Neuronal stem cell (in vitro differentiated cells): ENCODE measurements around the gene BBIP1.
A peak's percentile ranks its signal among the peaks of the same experiment; 100 is the strongest.

ENCODE experiments used
- DNase-seq: peaks from one replicate; pipeline ENCODE4 v3.0.0-alpha.2; 2013; ENCODE audit warnings: low spot score
- H2AFZ ChIP-seq: one replicate; pipeline ENCODE4 v1.6.1; 2013; ENCODE audit warnings: mild to moderate bottlenecking, low read length, inconsistent platforms
- H2AK5ac ChIP-seq: 2 replicates; pipeline ENCODE4 v1.6.1; 2013; ENCODE audit warnings: low read depth, mild to moderate bottlenecking, inconsistent platforms, low read length, moderate library complexity, mixed read lengths
- H2BK120ac ChIP-seq: 2 replicates; pipeline ENCODE4 v1.6.1; 2013; ENCODE audit warnings: low read depth, mild to moderate bottlenecking, inconsistent platforms, low read length, moderate library complexity, mixed read lengths
- H2BK12ac ChIP-seq: one replicate; pipeline ENCODE4 v1.6.1; 2013; ENCODE audit warnings: low read length, inconsistent platforms
- H2BK15ac ChIP-seq: 2 replicates; pipeline ENCODE4 v1.6.1; 2013; ENCODE audit warnings: mild to moderate bottlenecking, low read length, inconsistent platforms, mixed read lengths
- H2BK5ac ChIP-seq: one replicate; pipeline ENCODE4 v1.6.1; 2013; ENCODE audit warnings: inconsistent platforms, mild to moderate bottlenecking, low read length, moderate library complexity
- H3K14ac ChIP-seq: one replicate; pipeline ENCODE4 v1.6.1; 2013; ENCODE audit warnings: low read length, inconsistent platforms
- H3K18ac ChIP-seq: 2 replicates; pipeline ENCODE4 v1.6.1; 2013; ENCODE audit warnings: low read length, inconsistent platforms
- H3K23ac ChIP-seq: 2 replicates; pipeline ENCODE4 v1.6.1; 2013; ENCODE audit warnings: low read depth, mild to moderate bottlenecking, mixed read lengths, low read length, inconsistent platforms; ENCODE audit not compliant: poor library complexity
- H3K27ac ChIP-seq: replicated peaks from 3 replicates; pipeline ENCODE4 v1.5.1; 2013; ENCODE audit warnings: low read length, inconsistent platforms
- H3K27me3 ChIP-seq, 3 experiments: 2 replicates each; pipeline ENCODE4 v1.6.1; 2013; ENCODE audit warnings: low read length in 3 of 3, mild to moderate bottlenecking in 2 of 3, inconsistent platforms in 1 of 3, low read depth in 1 of 3, mixed read lengths in 1 of 3, moderate library complexity in 1 of 3; ENCODE audit not compliant: control insufficient read depth in 3 of 3, insufficient read depth in 3 of 3
- H3K36me3 ChIP-seq, 2 donors: replicated peaks in 1 of 2; 2 replicates each; pipeline ENCODE4 v1.6.1; 2013; ENCODE audit warnings: low read length in 2 of 2; ENCODE audit not compliant: control insufficient read depth in 2 of 2, insufficient read depth in 2 of 2
- H3K4ac ChIP-seq: 2 replicates; pipeline ENCODE4 v1.6.1; 2013; ENCODE audit warnings: inconsistent platforms, mild to moderate bottlenecking, low read length, moderate library complexity
- H3K4me1 ChIP-seq, 2 donors: 1 replicate in 1 of 2; 2 replicates in 1 of 2; pipeline ENCODE4 v1.6.1; 2013; ENCODE audit warnings: low read length in 2 of 2, low read depth in 1 of 2; ENCODE audit not compliant: control insufficient read depth in 2 of 2, insufficient read depth in 1 of 2
- H3K4me2 ChIP-seq: one replicate; pipeline ENCODE4 v1.6.1; 2013; ENCODE audit warnings: mild to moderate bottlenecking, low read length, inconsistent platforms; ENCODE audit not compliant: insufficient read depth, poor library complexity, severe bottlenecking
- H3K4me3 ChIP-seq, 2 donors: 2 replicates each; pipeline ENCODE4 v1.5.1; 2013; ENCODE audit warnings: low read length in 2 of 2, mild to moderate bottlenecking in 2 of 2, inconsistent platforms in 1 of 2, moderate library complexity in 1 of 2
- H3K79me1 ChIP-seq: one replicate; pipeline ENCODE4 v1.6.1; 2013; ENCODE audit warnings: low read depth, mild to moderate bottlenecking, inconsistent platforms, low read length, moderate library complexity
- H3K9ac ChIP-seq: one replicate; pipeline ENCODE4 v1.6.1; 2013; ENCODE audit warnings: mild to moderate bottlenecking, low read depth, low read length, inconsistent platforms; ENCODE audit not compliant: poor library complexity
- H3K9me3 ChIP-seq, 2 donors: replicated peaks in 1 of 2; 2 replicates each; pipeline versions ENCODE3 to v1.6.1; 2013; ENCODE audit warnings: low read length in 2 of 2, mild to moderate bottlenecking in 2 of 2, inconsistent platforms in 1 of 2, low read depth in 1 of 2, mixed read lengths in 1 of 2, moderate library complexity in 1 of 2; ENCODE audit not compliant: control insufficient read depth in 2 of 2, insufficient read depth in 1 of 2
- H4K8ac ChIP-seq: one replicate; pipeline ENCODE4 v1.6.1; 2013; ENCODE audit warnings: low read depth, mild to moderate bottlenecking, inconsistent platforms, low read length, moderate library complexity
- H4K91ac ChIP-seq: one replicate; pipeline ENCODE4 v1.6.1; 2013; ENCODE audit warnings: low read length, low read depth, mild to moderate bottlenecking, inconsistent platforms; ENCODE audit not compliant: poor library complexity
- WGBS, 2 donors: extraction: QIAGEN DNeasy Blood & Tissue Kit; methylation state at CpG; one replicate each; pipeline ENCODE4 v1.1.7; 2013; ENCODE audit warnings: missing lambda C conversion rate in 2 of 2, mixed read lengths in 1 of 2; ENCODE audit not compliant: insufficient read length in 2 of 2, insufficient replicate concordance in 1 of 2; ENCODE audit errors: extremely low coverage in 2 of 2; 5-methylcytosine and 5-hydroxymethylcytosine counted together

BBIP1 gene

DNA sequence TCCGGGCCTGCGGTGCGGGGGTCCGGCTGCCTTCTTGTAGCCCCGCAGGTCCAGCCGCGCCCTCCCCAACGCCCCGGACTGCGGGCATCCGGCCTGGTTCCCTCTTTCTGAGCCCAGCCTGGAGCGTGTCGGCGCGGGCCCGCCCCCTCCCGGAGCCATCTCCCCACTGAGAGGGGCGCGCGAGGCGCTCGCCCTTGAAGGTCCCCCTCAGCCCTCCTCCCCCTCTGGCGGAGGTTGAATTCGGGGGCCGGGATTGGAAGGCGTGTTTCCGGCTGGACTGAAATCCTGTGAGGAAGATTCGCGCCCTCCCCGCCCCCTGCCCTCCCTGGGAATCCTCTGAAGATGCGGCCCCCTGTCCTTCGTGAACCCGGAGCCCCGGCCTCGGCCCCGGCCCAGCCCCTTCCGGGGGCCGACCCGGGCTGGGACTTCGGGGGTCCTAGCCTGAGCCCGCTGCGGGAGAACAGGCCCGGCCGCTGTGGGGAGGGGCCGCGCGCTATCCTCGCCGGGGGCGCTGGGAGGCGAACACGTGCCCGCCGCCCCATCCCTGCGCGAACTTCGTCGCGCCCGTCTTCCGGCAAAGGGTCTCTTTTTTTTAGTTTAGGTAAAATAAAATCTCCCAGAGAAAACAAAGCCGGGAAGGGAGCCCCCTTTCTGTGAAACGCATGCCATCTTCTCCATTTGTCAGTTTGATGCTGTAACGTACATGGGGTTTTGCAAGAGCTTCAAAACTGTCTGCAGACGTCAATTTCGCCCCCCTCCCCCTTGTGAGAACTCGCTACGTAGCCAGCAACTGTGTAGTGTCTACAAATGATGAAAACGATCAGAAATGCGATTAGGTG lies 46.6 kb downstream of the BBIP1 start:
- Histone ChIP-seq H3K4me2 (peak overlapping the region; percentile 54), H3K4ac (no peak overlapping the region)

DNA sequence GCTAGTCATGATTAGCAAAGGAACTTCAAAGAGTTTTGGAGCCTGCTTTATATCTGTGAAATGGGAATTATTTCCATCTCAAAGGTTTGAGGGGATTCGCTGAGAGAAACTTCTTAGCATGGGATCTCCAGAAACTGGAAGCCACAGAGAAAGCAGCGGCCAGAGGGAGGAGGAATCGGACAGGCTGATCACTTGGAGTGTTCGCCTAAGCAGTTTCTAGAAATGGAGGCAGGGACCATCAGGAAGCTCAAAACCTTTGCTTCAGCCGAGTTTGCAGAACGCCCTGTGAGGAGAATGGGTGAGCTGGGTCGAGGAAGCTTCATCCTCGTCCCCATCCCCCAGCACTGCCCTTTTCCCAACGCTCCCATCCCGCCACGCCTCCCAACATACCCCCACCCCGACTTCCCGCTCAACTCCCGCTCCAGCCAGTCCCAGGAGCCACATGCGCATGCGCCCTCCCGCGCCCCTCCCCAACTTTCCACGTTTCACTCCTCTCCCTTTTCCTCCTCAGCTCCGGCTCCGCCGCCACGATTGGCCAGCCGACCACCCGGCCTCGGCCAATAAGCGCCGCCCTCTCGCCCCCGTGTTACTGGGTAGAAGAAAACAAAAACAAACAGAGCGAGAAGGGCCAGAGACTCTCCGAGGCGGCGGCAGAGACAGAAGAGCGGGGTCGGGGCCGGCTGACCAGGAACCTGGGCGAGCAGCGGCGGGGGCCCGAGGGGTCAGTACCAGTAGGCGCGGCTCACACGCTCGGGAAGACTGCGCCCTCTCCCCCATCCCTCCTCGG lies 47.5 kb downstream of the BBIP1 start, which contains the start of gene PDCD4:
TSS of gene PDCD4 (plus strand) at position 631 of the 787 bp plus-strand sequence. CDS start 4,100 bp downstream, outside the sequence.
- Histone ChIP-seq H3K27me3 (no peaks in the 10 kb centered on the region), H4K91ac (peak within 1 kb of the TSS; percentile 98), H3K9me3 (no peaks in the 10 kb centered on the region), H3K4me3 (peak within 1 kb of the TSS; percentile 66 to 94), H3K36me3 (peaks cover 2 to 9% of the 10 kb centered on the region in 2 donors), H3K4me1 (peaks cover 14 to 16% of the 10 kb centered on the region in 2 donors), H2BK120ac (peak within 1 kb of the TSS; percentile 81), H2BK15ac (peak within 1 kb of the TSS; percentile 98), H3K27ac (peak within 1 kb of the TSS; percentile 96), H3K9ac (peak within 1 kb of the TSS; percentile 93), H2BK12ac (no peak within 1 kb of the TSS), H2BK5ac (peak within 1 kb of the TSS; percentile 87), H4K8ac (peak within 1 kb of the TSS; percentile 53), H2AFZ (peak within 1 kb of the TSS; percentile 89), H3K79me1 (no peaks in the 10 kb centered on the region), H3K4me2 (peak within 1 kb of the TSS; percentile 54), H3K4ac (peak within 1 kb of the TSS; percentile 45), H2AK5ac (peak within 1 kb of the TSS; percentile 84), H3K23ac (peak within 1 kb of the TSS; percentile 95), H3K18ac (peak within 1 kb of the TSS; percentile 98), H3K14ac (peak within 1 kb of the TSS; percentile 21)
- no CpG with 5 or more reads among the region's 47 CpGs for WGBS, 2 donors
- DNase-seq, result peak; percentile 99

More for the DNA sequence above, 46.6 kb downstream of the BBIP1 start:
- WGBS, 2 donors, result no CpG with 5 or more reads among the region's 70 CpGs
- peaks cover 2 to 17% of the 10 kb centered on the region in 2 donors for H3K36me3 ChIP-seq
- H2BK12ac ChIP-seq, result no peak overlapping the region
- H3K9me3 ChIP-seq, result no peaks in the 10 kb centered on the region
- H2BK15ac ChIP-seq, result peak overlapping the region; percentile 75
- peak overlapping the region; percentile 87 for H2BK5ac ChIP-seq
- peak overlapping the region; percentile 84 for H2AK5ac ChIP-seq
- peak overlapping the region; percentile 89 for H2AFZ ChIP-seq
- H3K79me1 ChIP-seq, result no peaks in the 10 kb centered on the region
- peak overlapping the region; percentile 81 for H2BK120ac ChIP-seq
- peak overlapping the region; percentile 95 for H3K23ac ChIP-seq
- no peak overlapping the region for H4K8ac ChIP-seq
- peak; percentile 88 for DNase-seq
- H3K14ac ChIP-seq, result no peak overlapping the region
- peak overlapping the region; percentile 66 to 94 for H3K4me3 ChIP-seq
- peak overlapping the region; percentile 96 for H3K27ac ChIP-seq
- H3K18ac ChIP-seq, result peak overlapping the region; percentile 98
- no peaks in the 10 kb centered on the region for H3K27me3 ChIP-seq
- H3K4me1 ChIP-seq, result peaks cover 12 to 16% of the 10 kb centered on the region in 2 donors
- H4K91ac ChIP-seq, result no peak overlapping the region
- peak overlapping the region; percentile 93 for H3K9ac ChIP-seq

DNA sequence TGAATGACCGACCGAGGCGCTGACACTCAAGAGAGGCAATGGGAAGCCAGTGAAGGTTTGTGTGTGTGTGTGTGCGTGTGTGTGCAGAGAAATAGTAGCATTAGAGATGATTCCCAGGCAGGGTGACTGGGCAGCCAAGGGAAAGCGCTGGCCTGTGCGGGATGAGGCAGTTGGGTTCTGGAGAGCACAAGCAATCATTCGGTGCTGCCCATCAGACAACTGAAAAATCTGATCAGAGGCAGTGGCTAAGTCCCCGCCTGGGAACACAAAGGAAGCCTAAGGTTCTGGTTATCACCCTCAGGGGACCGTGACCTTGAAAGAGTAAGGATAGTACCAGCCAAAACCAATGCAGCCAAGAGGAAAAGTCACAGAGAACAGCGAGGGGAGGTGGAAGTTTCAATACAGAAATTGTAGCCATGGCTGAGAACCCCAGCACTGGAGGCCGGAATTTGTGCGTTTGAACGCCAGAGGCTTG lies 48.1 kb downstream of the BBIP1 start:
- Histone ChIP-seq H3K18ac (peak overlapping the region; percentile 69), H3K9ac (peak overlapping the region; percentile 47), H2AK5ac (peak overlapping the region; percentile 38), H4K91ac (peak overlapping the region; percentile 98), H3K14ac (no peak overlapping the region), H2BK15ac (peak overlapping the region; percentile 98), H3K4me2 (no peak overlapping the region), H3K27ac (peak overlapping the region; percentile 87), H2AFZ (peak overlapping the region; percentile 77), H3K36me3 (peaks cover 0 to 2% of the 10 kb centered on the region in 2 donors), H2BK120ac (peak overlapping the region; percentile 7), H3K27me3 (no peaks in the 10 kb centered on the region), H3K79me1 (no peaks in the 10 kb centered on the region), H3K4ac (peak overlapping the region; percentile 45), H3K4me1 (peaks cover 14 to 19% of the 10 kb centered on the region in 2 donors), H3K23ac (no peak overlapping the region), H4K8ac (peak overlapping the region; percentile 53), H2BK5ac (peak overlapping the region; percentile 4), H3K4me3 (peak overlapping the region in 1 of 2 donors; percentile 43), H2BK12ac (no peak overlapping the region), H3K9me3 (no peaks in the 10 kb centered on the region)
- no CpG with 5 or more reads among the region's 13 CpGs for WGBS, 2 donors
- DNase-seq, result no peak
